HepG2 (cell line): ENCODE data around the gene NOXO1. TPM values are rescaled to one million over a fixed set of nuclear protein-coding genes. Genes with fewer than 3 reads are reported as not detected.

Source experiments
- HNRNPK ChIP-seq: fragments of 200-400 bp; formaldehyde crosslinking; IDR thresholded peaks from 2 replicates; pipeline ENCODE4 v1.6.1; 2018; ENCODE audit warnings: low read length, low read depth, moderate library complexity, mild to moderate bottlenecking; ENCODE audit not compliant: poor library complexity, severe bottlenecking
- MED1 ChIP-seq: sonication (generic); formaldehyde crosslinking; IDR thresholded peaks from 2 replicates; pipeline ENCODE4 v1.4.0; 2020; ENCODE audit warnings: missing genetic modification reagents
- MEF2D ChIP-seq: sonication (generic); formaldehyde crosslinking; IDR thresholded peaks from 2 replicates; pipeline ENCODE4 v1.5.1; 2020; ENCODE audit warnings: mild to moderate bottlenecking, missing genetic modification reagents
- PHF5A ChIP-seq: IDR thresholded peaks from one replicate; pipeline ENCODE4 v1.6.1; 2018; ENCODE audit warnings: low read depth, missing genetic modification reagents; ENCODE audit not compliant: unreplicated experiment
- POLR2G ChIP-seq: fragments of 200-400 bp; formaldehyde crosslinking; IDR thresholded peaks from 2 replicates; pipeline ENCODE4 v1.6.1; 2018; ENCODE audit warnings: mild to moderate bottlenecking, low read depth, low read length, moderate library complexity
- SCMH1 ChIP-seq: sonication (generic); formaldehyde crosslinking; IDR thresholded peaks from 2 replicates; pipeline ENCODE4 v1.9.0; 2021; ENCODE audit warnings: missing genetic modification reagents, mild to moderate bottlenecking, borderline replicate concordance
- TEAD3 ChIP-seq: optimal IDR thresholded peaks from 2 replicates; pipeline ENCODE3; 2016; ENCODE audit warnings: borderline replicate concordance
- ZBTB7A ChIP-seq: sonication (generic); formaldehyde crosslinking; IDR thresholded peaks from 2 replicates; pipeline ENCODE4 v1.8.0; 2022; ENCODE audit warnings: mild to moderate bottlenecking, missing genetic modification reagents
- ZMYM3 ChIP-seq: sonication (generic); formaldehyde crosslinking; IDR thresholded peaks from 2 replicates; pipeline ENCODE4 v1.5.1; 2020; ENCODE audit warnings: mild to moderate bottlenecking, missing genetic modification reagents
- ZNF225 ChIP-seq: sonication (generic); formaldehyde crosslinking; IDR thresholded peaks from 2 replicates; pipeline ENCODE4 v1.4.0; 2020; ENCODE audit warnings: mild to moderate bottlenecking, missing genetic modification reagents
- ZNF260 ChIP-seq: sonication (generic); formaldehyde crosslinking; IDR thresholded peaks from 2 replicates; pipeline ENCODE4 v1.4.0; 2020; ENCODE audit warnings: missing genetic modification reagents, low read depth, mild to moderate bottlenecking, borderline replicate concordance
- ZNF550 ChIP-seq: sonication (generic); formaldehyde crosslinking; IDR thresholded peaks from 2 replicates; pipeline ENCODE4 v1.4.0; 2020; ENCODE audit warnings: mild to moderate bottlenecking, missing genetic modification reagents, borderline replicate concordance
- polyA plus RNA-seq, 8 experiments: library from polyadenylated mRNA; depleted of rRNA in 3 of 8; stranded (reverse) in 7 of 8; unstranded in 1 of 8; fragments of >200 nt; fragmentation: Illumina TruSeq in 4 of 8; extraction: Trizol in 4 of 8; gene quantifications; 2 replicates each; pipeline versions ENCODE4 v1.2.1 to v1.2.3, GENCODE V29; 2011 to 2016; ENCODE audit warnings: low read depth in 4 of 8, missing spikeins in 1 of 8, mixed read lengths in 1 of 8; ENCODE audit not compliant: insufficient read depth in 1 of 8
- total RNA-seq, 5 experiments: library from RNA; depleted of rRNA; stranded (reverse); fragments of >200 nt; fragmentation: Illumina TruSeq; extraction: Trizol; gene quantifications; 2 replicates each; pipeline ENCODE4 v1.2.3, GENCODE V29; 2016; ENCODE audit warnings: low read depth in 1 of 5
- TF ChIP-seq, protein P1 (sequence below): sonication (generic); formaldehyde crosslinking; IDR thresholded peaks from 2 replicates; pipeline ENCODE4 v1.9.0; 2021; ENCODE audit warnings: missing genetic modification reagents, borderline replicate concordance
- TF ChIP-seq, protein P2 (sequence below): sonication (generic); formaldehyde crosslinking; IDR thresholded peaks from 2 replicates; pipeline ENCODE4 v1.4.0; 2020; ENCODE audit warnings: missing genetic modification reagents; ENCODE audit errors: not compliant biosample characterization
- TF ChIP-seq, protein P3 (sequence below): sonication (generic); formaldehyde crosslinking; IDR thresholded peaks from 2 replicates; pipeline ENCODE4 v1.5.1; 2020; ENCODE audit warnings: mild to moderate bottlenecking, missing genetic modification reagents, borderline replicate concordance
- TF ChIP-seq, protein P4 (sequence below): IDR thresholded peaks from 2 replicates; pipeline ENCODE4 v1.6.1; 2016; ENCODE audit warnings: mild to moderate bottlenecking
- TF ChIP-seq, protein P5 (sequence below): sonication (generic); formaldehyde crosslinking; IDR thresholded peaks from 2 replicates; pipeline ENCODE4 v1.4.0; 2020; ENCODE audit warnings: mild to moderate bottlenecking, missing genetic modification reagents

The NOXO1 gene
- total and polyA plus RNA-seq, 2 of the 13 experiments (the other 11 are each of a cell fraction or from before 2014, with no cell fraction given): 0.69 to 1.4 TPM

DNA sequence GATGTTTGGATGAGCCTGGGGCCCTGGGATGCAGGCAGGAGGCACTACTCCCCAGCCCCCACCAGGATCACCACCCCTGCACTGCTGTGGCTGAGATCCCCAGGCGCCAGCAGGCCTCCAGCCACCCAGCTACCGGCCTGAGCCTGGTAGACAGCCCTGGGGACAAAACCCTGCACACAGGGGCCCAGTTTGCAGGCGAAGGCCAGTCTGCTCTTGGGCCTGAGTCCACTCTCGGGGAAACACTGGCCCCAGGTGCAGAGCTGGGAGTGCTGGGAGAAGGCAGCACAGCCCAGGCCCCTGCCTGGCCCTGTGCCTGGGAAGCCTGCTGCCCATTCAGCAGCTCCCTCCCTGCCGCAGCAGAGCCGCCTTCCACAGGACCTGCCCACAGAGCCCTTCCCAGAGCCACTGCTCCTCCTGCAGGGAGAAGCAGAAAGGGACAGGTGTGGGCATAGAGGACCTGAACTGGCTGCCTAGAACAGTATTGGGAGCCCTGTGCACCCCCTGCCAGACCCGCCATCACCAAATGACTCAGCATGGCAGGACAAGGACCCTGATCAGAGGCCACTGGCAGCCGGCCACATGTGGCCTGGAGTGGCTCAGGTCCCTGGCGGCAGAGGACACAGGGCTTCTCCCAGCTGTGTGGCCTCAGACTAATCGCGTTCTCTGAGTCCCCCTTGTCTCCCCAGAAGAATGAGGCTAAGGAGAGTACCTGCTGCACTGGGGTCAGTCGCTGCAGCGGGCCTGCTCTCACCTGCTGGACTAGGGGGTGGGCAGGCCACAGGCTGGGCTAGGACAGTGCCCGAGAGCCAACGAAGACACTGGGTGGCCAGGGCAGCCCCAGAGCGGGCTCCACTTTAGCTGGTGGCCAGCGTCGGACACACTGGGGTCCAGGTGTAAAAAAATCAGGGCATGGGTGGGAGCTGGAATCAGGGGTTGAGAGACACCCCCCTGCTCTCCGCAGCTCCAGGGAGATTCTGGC is 48.9 kb downstream of the NOXO1 start (continued):
- TF ChIP-seq SCMH1: no peak
- TF ChIP-seq ZMYM3 (CRISPR knock-in tag): peak; percentile 79
- no peak for TF ChIP-seq TEAD3
- no peak for TF ChIP-seq PHF5A
- no peak for TF ChIP-seq HNRNPK
- no peak for TF ChIP-seq MEF2D
- TF ChIP-seq, protein P1, sequence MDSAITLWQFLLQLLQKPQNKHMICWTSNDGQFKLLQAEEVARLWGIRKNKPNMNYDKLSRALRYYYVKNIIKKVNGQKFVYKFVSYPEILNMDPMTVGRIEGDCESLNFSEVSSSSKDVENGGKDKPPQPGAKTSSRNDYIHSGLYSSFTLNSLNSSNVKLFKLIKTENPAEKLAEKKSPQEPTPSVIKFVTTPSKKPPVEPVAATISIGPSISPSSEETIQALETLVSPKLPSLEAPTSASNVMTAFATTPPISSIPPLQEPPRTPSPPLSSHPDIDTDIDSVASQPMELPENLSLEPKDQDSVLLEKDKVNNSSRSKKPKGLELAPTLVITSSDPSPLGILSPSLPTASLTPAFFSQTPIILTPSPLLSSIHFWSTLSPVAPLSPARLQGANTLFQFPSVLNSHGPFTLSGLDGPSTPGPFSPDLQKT (CRISPR knock-in tag): no peak
- no peak for TF ChIP-seq ZNF225 (CRISPR knock-in tag)
- peak; percentile 9; the same call in 1 of the 2 replicates for TF ChIP-seq ZBTB7A (CRISPR knock-in tag)
- no peak for TF ChIP-seq ZNF550
- TF ChIP-seq, protein P2, sequence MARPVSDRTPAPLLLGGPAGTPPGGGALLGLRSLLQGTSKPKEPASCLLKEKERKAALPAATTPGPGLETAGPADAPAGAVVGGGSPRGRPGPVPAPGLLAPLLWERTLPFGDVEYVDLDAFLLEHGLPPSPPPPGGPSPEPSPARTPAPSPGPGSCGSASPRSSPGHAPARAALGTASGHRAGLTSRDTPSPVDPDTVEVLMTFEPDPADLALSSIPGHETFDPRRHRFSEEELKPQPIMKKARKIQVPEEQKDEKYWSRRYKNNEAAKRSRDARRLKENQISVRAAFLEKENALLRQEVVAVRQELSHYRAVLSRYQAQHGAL (CRISPR knock-in tag): no peak
- no peak for TF ChIP-seq ZNF260 (CRISPR knock-in tag)
- TF ChIP-seq, protein P3, sequence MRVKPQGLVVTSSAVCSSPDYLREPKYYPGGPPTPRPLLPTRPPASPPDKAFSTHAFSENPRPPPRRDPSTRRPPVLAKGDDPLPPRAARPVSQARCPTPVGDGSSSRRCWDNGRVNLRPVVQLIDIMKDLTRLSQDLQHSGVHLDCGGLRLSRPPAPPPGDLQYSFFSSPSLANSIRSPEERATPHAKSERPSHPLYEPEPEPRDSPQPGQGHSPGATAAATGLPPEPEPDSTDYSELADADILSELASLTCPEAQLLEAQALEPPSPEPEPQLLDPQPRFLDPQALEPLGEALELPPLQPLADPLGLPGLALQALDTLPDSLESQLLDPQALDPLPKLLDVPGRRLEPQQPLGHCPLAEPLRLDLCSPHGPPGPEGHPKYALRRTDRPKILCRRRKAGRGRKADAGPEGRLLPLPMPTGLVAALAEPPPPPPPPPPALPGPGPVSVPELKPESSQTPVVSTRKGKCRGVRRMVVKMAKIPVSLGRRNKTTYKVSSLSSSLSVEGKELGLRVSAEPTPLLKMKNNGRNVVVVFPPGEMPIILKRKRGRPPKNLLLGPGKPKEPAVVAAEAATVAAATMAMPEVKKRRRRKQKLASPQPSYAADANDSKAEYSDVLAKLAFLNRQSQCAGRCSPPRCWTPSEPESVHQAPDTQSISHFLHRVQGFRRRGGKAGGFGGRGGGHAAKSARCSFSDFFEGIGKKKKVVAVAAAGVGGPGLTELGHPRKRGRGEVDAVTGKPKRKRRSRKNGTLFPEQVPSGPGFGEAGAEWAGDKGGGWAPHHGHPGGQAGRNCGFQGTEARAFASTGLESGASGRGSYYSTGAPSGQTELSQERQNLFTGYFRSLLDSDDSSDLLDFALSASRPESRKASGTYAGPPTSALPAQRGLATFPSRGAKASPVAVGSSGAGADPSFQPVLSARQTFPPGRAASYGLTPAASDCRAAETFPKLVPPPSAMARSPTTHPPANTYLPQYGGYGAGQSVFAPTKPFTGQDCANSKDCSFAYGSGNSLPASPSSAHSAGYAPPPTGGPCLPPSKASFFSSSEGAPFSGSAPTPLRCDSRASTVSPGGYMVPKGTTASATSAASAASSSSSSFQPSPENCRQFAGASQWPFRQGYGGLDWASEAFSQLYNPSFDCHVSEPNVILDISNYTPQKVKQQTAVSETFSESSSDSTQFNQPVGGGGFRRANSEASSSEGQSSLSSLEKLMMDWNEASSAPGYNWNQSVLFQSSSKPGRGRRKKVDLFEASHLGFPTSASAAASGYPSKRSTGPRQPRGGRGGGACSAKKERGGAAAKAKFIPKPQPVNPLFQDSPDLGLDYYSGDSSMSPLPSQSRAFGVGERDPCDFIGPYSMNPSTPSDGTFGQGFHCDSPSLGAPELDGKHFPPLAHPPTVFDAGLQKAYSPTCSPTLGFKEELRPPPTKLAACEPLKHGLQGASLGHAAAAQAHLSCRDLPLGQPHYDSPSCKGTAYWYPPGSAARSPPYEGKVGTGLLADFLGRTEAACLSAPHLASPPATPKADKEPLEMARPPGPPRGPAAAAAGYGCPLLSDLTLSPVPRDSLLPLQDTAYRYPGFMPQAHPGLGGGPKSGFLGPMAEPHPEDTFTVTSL (CRISPR knock-in tag): 0 out of 2 replicates have a peak, but pooled peaks have one; percentile 28
- peak; percentile 33; the same call in 1 of the 2 replicates for TF ChIP-seq MED1
- TF ChIP-seq, protein P4, sequence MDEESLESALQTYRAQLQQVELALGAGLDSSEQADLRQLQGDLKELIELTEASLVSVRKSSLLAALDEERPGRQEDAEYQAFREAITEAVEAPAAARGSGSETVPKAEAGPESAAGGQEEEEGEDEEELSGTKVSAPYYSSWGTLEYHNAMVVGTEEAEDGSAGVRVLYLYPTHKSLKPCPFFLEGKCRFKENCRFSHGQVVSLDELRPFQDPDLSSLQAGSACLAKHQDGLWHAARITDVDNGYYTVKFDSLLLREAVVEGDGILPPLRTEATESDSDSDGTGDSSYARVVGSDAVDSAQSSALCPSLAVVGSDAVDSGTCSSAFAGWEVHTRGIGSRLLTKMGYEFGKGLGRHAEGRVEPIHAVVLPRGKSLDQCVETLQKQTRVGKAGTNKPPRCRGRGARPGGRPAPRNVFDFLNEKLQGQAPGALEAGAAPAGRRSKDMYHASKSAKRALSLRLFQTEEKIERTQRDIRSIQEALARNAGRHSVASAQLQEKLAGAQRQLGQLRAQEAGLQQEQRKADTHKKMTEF (CRISPR knock-in tag): no peak
- TF ChIP-seq, protein P5, sequence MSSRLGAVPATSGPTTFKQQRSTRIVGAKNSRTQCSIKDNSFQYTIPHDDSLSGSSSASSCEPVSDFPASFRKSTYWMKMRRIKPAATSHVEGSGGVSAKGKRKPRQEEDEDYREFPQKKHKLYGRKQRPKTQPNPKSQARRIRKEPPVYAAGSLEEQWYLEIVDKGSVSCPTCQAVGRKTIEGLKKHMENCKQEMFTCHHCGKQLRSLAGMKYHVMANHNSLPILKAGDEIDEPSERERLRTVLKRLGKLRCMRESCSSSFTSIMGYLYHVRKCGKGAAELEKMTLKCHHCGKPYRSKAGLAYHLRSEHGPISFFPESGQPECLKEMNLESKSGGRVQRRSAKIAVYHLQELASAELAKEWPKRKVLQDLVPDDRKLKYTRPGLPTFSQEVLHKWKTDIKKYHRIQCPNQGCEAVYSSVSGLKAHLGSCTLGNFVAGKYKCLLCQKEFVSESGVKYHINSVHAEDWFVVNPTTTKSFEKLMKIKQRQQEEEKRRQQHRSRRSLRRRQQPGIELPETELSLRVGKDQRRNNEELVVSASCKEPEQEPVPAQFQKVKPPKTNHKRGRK (CRISPR knock-in tag): no peak
- 0 out of 2 replicates have a peak, but pooled peaks have one; percentile 47 for TF ChIP-seq POLR2G
